WERI-Rb-1 (cell line): Measurements from ENCODE around the gene NOX5.
A peak's percentile ranks its signal among the peaks of the same experiment; 100 is the strongest.

Experiments used
- DNase-seq: peaks from one replicate; pipeline ENCODE4 v3.0.0-alpha.2; 2020
- H3K27ac ChIP-seq: fragments of 250-450 bp; sonication (Bioruptor Pico); 2 replicates; pipeline ENCODE4 v1.5.1; 2020; ENCODE audit warnings: mild to moderate bottlenecking, moderate library complexity
- H3K27me3 ChIP-seq: fragments of 250-450 bp; sonication (Bioruptor Pico); 2 replicates; pipeline ENCODE4 v1.5.1; 2021; ENCODE audit warnings: mild to moderate bottlenecking, low read depth, moderate library complexity; ENCODE audit not compliant: insufficient read depth, severe bottlenecking
- H3K36me3 ChIP-seq: fragments of 250-450 bp; sonication (Bioruptor Pico); 2 replicates; pipeline ENCODE4 v1.5.1; 2020; ENCODE audit warnings: mild to moderate bottlenecking, moderate library complexity
- H3K4me3 ChIP-seq: 2 replicates; pipeline ENCODE4 v1.5.1; 2011; ENCODE audit warnings: low read depth, mild to moderate bottlenecking, control low read depth, low read length
- H3K9me3 ChIP-seq: fragments of 250-450 bp; sonication (Bioruptor Pico); 2 replicates; pipeline ENCODE4 v1.5.1; 2021; ENCODE audit warnings: mild to moderate bottlenecking, moderate library complexity; ENCODE audit not compliant: severe bottlenecking
- CTCF ChIP-seq: IDR thresholded peaks from 2 replicates; pipeline ENCODE4 v1.5.1; 2011; ENCODE audit warnings: low read depth, mild to moderate bottlenecking, control low read depth, inconsistent platforms, low read length

Gene NOX5

GRCh38 chr15:69070396-69070795 lies 55.9 kb downstream of the NOX5 start:
- no peak for TF ChIP-seq CTCF
- DNase-seq = no peak
- no peaks in the 10 kb centered on the region for H3K36me3 ChIP-seq
- H3K4me3 ChIP-seq = no peak overlapping the region
- H3K27ac ChIP-seq = no peak overlapping the region
- H3K27me3 ChIP-seq = no peaks in the 10 kb centered on the region
- H3K9me3 ChIP-seq = peaks cover 16% of the 10 kb centered on the region

- Histone ChIP-seq H3K36me3 (no peaks in the 10 kb centered on the region), H3K4me3 (no peak overlapping the region), H3K27me3 (no peaks in the 10 kb centered on the region), H3K9me3 (peaks cover 16% of the 10 kb centered on the region), H3K27ac (no peak overlapping the region)
- no peak for DNase-seq
- no peak for TF ChIP-seq CTCF
Measured at GRCh38 chr15:69071260-69071659, 56.8 kb downstream of the NOX5 start.

DNA sequence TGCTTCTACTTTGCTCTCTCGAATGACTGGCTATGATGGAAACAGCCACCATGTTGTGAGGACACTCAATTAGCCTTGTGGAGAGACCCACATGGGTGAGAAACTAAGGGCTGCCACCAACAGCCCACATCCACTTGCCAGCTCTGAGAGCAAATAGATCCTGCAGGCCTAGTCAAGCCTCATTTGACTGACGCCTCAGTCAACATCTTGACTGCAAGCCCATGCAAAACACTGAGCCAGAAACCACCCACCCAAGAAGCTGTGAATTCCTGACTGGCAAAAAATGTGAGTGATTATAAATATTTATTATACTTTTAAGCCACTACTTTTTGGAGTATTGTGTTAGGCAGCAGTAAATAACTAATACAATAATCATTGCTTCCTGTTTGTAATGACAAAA lies 58.4 kb downstream of the NOX5 start:
- H3K36me3 ChIP-seq = no peaks in the 10 kb centered on the region
- TF ChIP-seq CTCF = no peak
- no peaks in the 10 kb centered on the region for H3K27me3 ChIP-seq
- H3K4me3 ChIP-seq = no peak overlapping the region
- H3K9me3 ChIP-seq = peaks cover 15% of the 10 kb centered on the region
- no peak for DNase-seq
- H3K27ac ChIP-seq = no peak overlapping the region

GRCh38 chr15:69074001-69074842 lies 59.7 kb downstream of the NOX5 start:
- DNase-seq = peak; percentile 84
- H3K9me3 ChIP-seq = peaks cover 5% of the 10 kb centered on the region
- peak overlapping the region; percentile 69 for H3K27ac ChIP-seq

DNA sequence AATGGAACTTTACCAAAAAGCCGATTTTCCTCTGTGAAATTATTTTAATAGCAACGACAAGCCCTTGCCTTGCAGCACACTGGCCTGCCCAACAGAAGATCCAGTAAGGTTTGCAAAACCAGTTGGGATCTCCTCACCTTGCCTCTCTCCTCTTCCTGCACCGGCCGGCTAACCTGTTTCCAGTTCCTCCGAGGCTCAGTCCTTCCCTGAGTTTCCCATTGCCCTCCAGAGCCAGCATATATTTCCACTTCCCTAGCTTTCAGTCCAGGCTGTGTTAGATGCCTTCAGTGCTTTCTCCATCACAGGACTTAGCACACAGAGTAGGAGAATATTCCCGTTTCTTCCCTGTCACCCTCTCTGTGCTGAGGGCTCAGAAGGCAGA lies 60.3 kb downstream of the NOX5 start:
- H3K9me3 ChIP-seq = peaks cover 5% of the 10 kb centered on the region
- no peaks in the 10 kb centered on the region for H3K27me3 ChIP-seq
- peak overlapping the region; percentile 58 for H3K4me3 ChIP-seq
- peak overlapping the region; percentile 69 for H3K27ac ChIP-seq
- DNase-seq = peak; percentile 51
- TF ChIP-seq CTCF = no peak
- no peaks in the 10 kb centered on the region for H3K36me3 ChIP-seq

More at GRCh38 chr15:69074001-69074842, 59.7 kb downstream of the NOX5 start:
- H3K36me3 ChIP-seq = no peaks in the 10 kb centered on the region
- no peaks in the 10 kb centered on the region for H3K27me3 ChIP-seq
- peak; percentile 17; the same call in 1 of the 2 replicates for TF ChIP-seq CTCF
- H3K4me3 ChIP-seq = peak overlapping the region; percentile 58

DNA sequence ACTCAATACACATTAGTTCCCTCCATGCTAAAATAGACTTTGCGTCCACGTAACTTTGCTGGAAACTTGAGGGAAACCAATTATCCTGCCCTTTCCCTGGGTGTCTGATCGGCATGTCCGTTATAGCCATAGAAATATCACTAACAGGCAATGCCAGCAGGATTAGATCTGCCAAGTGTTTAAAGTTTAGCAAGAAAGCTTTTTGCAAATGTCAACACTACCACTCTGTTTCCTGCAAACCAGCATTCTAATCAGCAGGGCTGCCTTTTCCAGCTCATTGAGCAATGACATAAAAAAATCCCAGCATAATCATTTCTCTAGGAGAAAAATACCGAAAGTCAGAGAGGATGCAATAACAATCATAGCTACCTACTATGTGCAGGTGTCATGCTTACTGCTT lies 60.9 kb downstream of the NOX5 start:
- no peak for DNase-seq
- TF ChIP-seq CTCF = no peak
- Histone ChIP-seq H3K27me3 (no peaks in the 10 kb centered on the region), H3K9me3 (no peaks in the 10 kb centered on the region), H3K36me3 (no peaks in the 10 kb centered on the region), H3K4me3 (no peak overlapping the region), H3K27ac (no peak overlapping the region)
